ENCODE measurements around the gene ETS2.
"Not testable (repeated sequence)": the region's sequence is repeated elsewhere in the genome, so short reads cannot be mapped to it uniquely, and the experiment has no call there.

Gene ETS2

GRCh38 chr21:38819051-38819718 lies 13.5 kb downstream of the ETS2 start:
- no peak for DNase-seq

- DNase-seq = no peak
These were observed 14.0 kb downstream of the ETS2 start for GRCh38 chr21:38819719-38820159.

- DNase-seq = no peak
These were observed 14.9 kb downstream of the ETS2 start for GRCh38 chr21:38820471-38821239.

- no peak for DNase-seq
These were observed 15.5 kb downstream of the ETS2 start for GRCh38 chr21:38821248-38821647.

GRCh38 chr21:38821959-38822682 lies 16.4 kb downstream of the ETS2 start:
- no peak for DNase-seq

GRCh38 chr21:38822778-38823238 lies 17.1 kb downstream of the ETS2 start:
- DNase-seq = no peak

GRCh38 chr21:38823737-38824123 lies 18.0 kb downstream of the ETS2 start:
- DNase-seq = no peak

- no peak for DNase-seq
These were observed 18.5 kb downstream of the ETS2 start for GRCh38 chr21:38824124-38824822.

GRCh38 chr21:38825269-38825668 lies 19.5 kb downstream of the ETS2 start:
- DNase-seq = no peak

- no peak for DNase-seq
These were observed 20.2 kb downstream of the ETS2 start for GRCh38 chr21:38825921-38826320.

- DNase-seq = not testable (repeated sequence)
These were observed 22.4 kb downstream of the ETS2 start for GRCh38 chr21:38828111-38828510.

- DNase-seq = no peak
These were observed 25.2 kb downstream of the ETS2 start for GRCh38 chr21:38830671-38831525.

- DNase-seq = no peak
These were observed 26.1 kb downstream of the ETS2 start for GRCh38 chr21:38831526-38832467.

GRCh38 chr21:38832664-38833063 lies 26.9 kb downstream of the ETS2 start:
- DNase-seq = no peak

- no peak for DNase-seq
These were observed 27.4 kb downstream of the ETS2 start for GRCh38 chr21:38833117-38833516.

GRCh38 chr21:38834725-38835124 lies 29.0 kb downstream of the ETS2 start:
- peak; percentile 80 for DNase-seq

- DNase-seq = no peak
These were observed 32.2 kb downstream of the ETS2 start for GRCh38 chr21:38837806-38838461.

- no peak for DNase-seq
These were observed 33.0 kb downstream of the ETS2 start for GRCh38 chr21:38838598-38839327.
